Effector memory CD8-positive, alpha-beta T cell (primary cell): Measurements from ENCODE around the gene NHLRC2.
A peak's percentile ranks its signal among the peaks of the same experiment; 100 is the strongest.

Experiments
- ATAC-seq: fragments of 150-1000 bp; cut with Tn5 transposase; replicated peaks from 2 replicates; pipeline ENCODE4 v1.10.0; 2021; ENCODE audit warnings: mild to moderate bottlenecking, moderate library complexity
- DNase-seq, 3 experiments: peaks; one replicate each; pipeline ENCODE4 v3.0.0; 2021
- H3K27ac Mint-ChIP-seq, 2 donors: one replicate each; pipeline ENCODE4 v1.8.0; 2022; ENCODE audit warnings: mild to moderate bottlenecking in 2 of 2, mixed read lengths in 2 of 2, moderate library complexity in 2 of 2
- H3K27me3 Mint-ChIP-seq, 2 donors: one replicate each; pipeline ENCODE4 v1.8.0; 2022; ENCODE audit warnings: mixed read lengths in 2 of 2
- H3K36me3 Mint-ChIP-seq: one replicate; pipeline ENCODE4 v1.8.0; 2022; ENCODE audit warnings: mild to moderate bottlenecking, moderate library complexity, mixed read lengths; ENCODE audit not compliant: insufficient read depth
- H3K4me1 Mint-ChIP-seq, 2 donors: one replicate each; pipeline ENCODE4 v1.8.0; 2022; ENCODE audit warnings: low read depth in 2 of 2, mixed read lengths in 2 of 2
- H3K4me3 Mint-ChIP-seq, 2 donors: one replicate each; pipeline ENCODE4 v1.8.0; 2022; ENCODE audit warnings: mild to moderate bottlenecking in 2 of 2, mixed read lengths in 2 of 2, moderate library complexity in 2 of 2
- H3K9me3 Mint-ChIP-seq, 2 donors: one replicate each; pipeline ENCODE4 v1.8.0; 2022; ENCODE audit warnings: mixed read lengths in 2 of 2

Gene NHLRC2

GRCh38 chr10:113961182-113962031 is 106.9 kb downstream of the NHLRC2 start:
- Mint-ChIP-seq H3K27me3 (no peaks in the 10 kb centered on the region), H3K27ac (peak overlapping the region; percentile 92 to 96), H3K4me1 (peaks cover 27 to 41% of the 10 kb centered on the region in 2 donors), H3K36me3 (peaks cover 17% of the 10 kb centered on the region), H3K9me3 (peaks cover 0 to 1% of the 10 kb centered on the region in 2 donors), H3K4me3 (peak overlapping the region; percentile 66 to 75)
- DNase-seq (peak; percentile 70 to 74 (median 70)), ATAC-seq (peak; percentile 79)

- H3K4me1 Mint-ChIP-seq = peaks cover 22% of the 10 kb centered on the region in 2 donors
- H3K4me3 Mint-ChIP-seq = no peak overlapping the region
- peaks cover 0 to 5% of the 10 kb centered on the region in 2 donors for H3K9me3 Mint-ChIP-seq
- no peak overlapping the region for H3K27ac Mint-ChIP-seq
- DNase-seq = no peak
- H3K36me3 Mint-ChIP-seq = peaks cover 17% of the 10 kb centered on the region
- H3K27me3 Mint-ChIP-seq = no peaks in the 10 kb centered on the region
- ATAC-seq = no peak
Observed at GRCh38 chr10:113965077-113965476, 110.6 kb downstream of the NHLRC2 start.

- peaks cover 11% of the 10 kb centered on the region for H3K36me3 Mint-ChIP-seq
- H3K4me3 Mint-ChIP-seq = no peak overlapping the region
- H3K27ac Mint-ChIP-seq = no peak overlapping the region
- H3K4me1 Mint-ChIP-seq = peaks cover 16% of the 10 kb centered on the region in 2 donors
- DNase-seq (no peak), ATAC-seq (no peak)
- H3K9me3 Mint-ChIP-seq = peaks cover 0 to 5% of the 10 kb centered on the region in 2 donors
- H3K27me3 Mint-ChIP-seq = no peaks in the 10 kb centered on the region
Observed at GRCh38 chr10:113965683-113966082, 111.2 kb downstream of the NHLRC2 start.
